PFSK-1 (cell line): ENCODE results near the gene SALL2.

Experiments used
- FOXP2 ChIP-seq: optimal IDR thresholded peaks from 2 replicates; pipeline ENCODE3; 2011; ENCODE audit warnings: borderline replicate concordance, control low read depth, inconsistent platforms; ENCODE audit not compliant: insufficient read depth; ENCODE audit errors: extremely low read length, extremely low read depth
- POLR2AphosphoS5 ChIP-seq: IDR thresholded peaks from 2 replicates; pipeline ENCODE4 v1.6.1; 2012; ENCODE audit warnings: low read depth, mild to moderate bottlenecking, control low read depth, low read length, moderate library complexity
- SIN3A ChIP-seq: IDR thresholded peaks from 2 replicates; pipeline ENCODE4 v1.6.1; 2012; ENCODE audit warnings: mild to moderate bottlenecking, low read length, moderate library complexity, borderline replicate concordance; ENCODE audit not compliant: insufficient read depth
- TAF1 ChIP-seq: IDR thresholded peaks from 2 replicates; pipeline ENCODE4 v1.6.1; 2012; ENCODE audit warnings: low read length, control low read depth, borderline replicate concordance; ENCODE audit not compliant: insufficient read depth
- TF ChIP-seq, protein P1 (sequence below), 2 experiments: IDR thresholded peaks; 2 replicates each; pipeline versions ENCODE4 v1.6.1 to v1.8.0; 2011 to 2012; ENCODE audit warnings: low read depth in 2 of 2, low read length in 2 of 2, control low read depth in 1 of 2, inconsistent platforms in 1 of 2, mild to moderate bottlenecking in 1 of 2, moderate library complexity in 1 of 2; ENCODE audit not compliant: insufficient read depth in 1 of 2

The SALL2 gene

DNA sequence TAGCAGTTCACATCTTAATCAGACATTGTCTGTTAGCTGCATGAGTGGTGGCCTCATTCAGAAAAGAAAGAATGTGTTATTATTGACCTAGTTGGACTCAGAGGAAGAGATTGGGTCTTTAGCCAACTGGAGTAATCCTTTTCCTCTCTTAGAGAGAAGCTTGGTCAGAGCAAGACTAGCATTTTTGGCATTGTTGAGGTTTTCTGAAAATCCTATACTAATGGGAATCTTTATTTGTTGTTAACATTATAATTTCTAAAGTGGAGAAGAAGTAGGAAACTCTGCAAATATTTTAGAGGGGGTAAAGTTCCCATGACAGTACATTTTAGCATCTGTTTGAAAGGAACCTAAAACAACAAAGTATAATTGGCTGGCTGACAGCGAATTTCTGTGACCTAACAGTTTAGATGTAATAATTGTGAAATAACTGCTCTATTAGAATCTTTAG lies 39.5 kb downstream of the SALL2 start:
- TF ChIP-seq, protein P1, sequence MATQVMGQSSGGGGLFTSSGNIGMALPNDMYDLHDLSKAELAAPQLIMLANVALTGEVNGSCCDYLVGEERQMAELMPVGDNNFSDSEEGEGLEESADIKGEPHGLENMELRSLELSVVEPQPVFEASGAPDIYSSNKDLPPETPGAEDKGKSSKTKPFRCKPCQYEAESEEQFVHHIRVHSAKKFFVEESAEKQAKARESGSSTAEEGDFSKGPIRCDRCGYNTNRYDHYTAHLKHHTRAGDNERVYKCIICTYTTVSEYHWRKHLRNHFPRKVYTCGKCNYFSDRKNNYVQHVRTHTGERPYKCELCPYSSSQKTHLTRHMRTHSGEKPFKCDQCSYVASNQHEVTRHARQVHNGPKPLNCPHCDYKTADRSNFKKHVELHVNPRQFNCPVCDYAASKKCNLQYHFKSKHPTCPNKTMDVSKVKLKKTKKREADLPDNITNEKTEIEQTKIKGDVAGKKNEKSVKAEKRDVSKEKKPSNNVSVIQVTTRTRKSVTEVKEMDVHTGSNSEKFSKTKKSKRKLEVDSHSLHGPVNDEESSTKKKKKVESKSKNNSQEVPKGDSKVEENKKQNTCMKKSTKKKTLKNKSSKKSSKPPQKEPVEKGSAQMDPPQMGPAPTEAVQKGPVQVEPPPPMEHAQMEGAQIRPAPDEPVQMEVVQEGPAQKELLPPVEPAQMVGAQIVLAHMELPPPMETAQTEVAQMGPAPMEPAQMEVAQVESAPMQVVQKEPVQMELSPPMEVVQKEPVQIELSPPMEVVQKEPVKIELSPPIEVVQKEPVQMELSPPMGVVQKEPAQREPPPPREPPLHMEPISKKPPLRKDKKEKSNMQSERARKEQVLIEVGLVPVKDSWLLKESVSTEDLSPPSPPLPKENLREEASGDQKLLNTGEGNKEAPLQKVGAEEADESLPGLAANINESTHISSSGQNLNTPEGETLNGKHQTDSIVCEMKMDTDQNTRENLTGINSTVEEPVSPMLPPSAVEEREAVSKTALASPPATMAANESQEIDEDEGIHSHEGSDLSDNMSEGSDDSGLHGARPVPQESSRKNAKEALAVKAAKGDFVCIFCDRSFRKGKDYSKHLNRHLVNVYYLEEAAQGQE (IDR thresholded peaks at IDR 0.05; ENCODE audit: insufficient read depth in 1 of 2, low read depth in 2 of 2, low read length in 2 of 2): no peak
- TF ChIP-seq POLR2AphosphoS5 (no peak), SIN3A (no peak), FOXP2 (no peak), TAF1 (no peak)

DNA sequence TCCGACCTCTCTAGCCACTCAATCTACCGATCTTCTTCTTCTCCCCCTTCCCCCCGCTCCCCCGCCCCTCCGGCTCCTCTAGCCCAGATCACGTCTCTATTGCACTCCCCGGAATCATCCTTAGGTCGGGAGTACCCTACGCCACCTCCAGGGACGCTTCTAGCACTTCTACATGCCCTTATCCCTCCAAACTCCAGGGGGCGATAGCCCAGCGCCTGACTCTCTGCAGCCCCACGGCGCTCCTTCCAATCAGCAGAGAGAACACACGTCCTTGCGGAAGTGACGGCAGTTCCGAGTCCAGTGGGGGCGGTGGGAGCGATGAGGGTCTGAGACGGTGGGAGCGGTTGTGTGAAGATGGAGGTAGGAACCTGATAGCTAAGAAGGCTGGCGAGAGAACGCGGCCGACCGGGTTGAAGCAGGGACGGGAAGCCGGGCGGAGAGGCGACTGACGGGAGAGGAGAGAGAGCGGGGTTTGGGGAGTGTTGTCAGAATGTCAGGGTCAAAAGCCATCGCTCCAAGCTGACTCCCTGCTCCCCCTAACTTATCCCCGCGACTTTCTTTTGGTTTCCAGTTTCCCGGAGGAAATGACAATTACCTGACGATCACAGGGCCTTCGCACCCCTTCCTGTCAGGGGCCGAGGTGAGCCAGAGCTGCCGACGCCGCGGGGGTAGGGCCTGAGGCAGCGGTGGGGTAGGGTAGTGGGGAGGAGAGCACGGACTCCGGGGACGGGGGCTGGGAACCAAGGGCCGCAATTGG lies 49.0 kb downstream of the SALL2 start, which contains the start of the genes RAB2B and TOX4:
RAB2B (minus strand) TSS at position 35 of the 757 bp plus-strand sequence. CDS start 87 bp downstream, outside the sequence.
TOX4 (plus strand) TSS at position 271 of the 757 bp plus-strand sequence; CDS start at position 355, 84 bp downstream.
- TF ChIP-seq POLR2AphosphoS5 (peak; percentile 71), SIN3A (no peak)

DNA sequence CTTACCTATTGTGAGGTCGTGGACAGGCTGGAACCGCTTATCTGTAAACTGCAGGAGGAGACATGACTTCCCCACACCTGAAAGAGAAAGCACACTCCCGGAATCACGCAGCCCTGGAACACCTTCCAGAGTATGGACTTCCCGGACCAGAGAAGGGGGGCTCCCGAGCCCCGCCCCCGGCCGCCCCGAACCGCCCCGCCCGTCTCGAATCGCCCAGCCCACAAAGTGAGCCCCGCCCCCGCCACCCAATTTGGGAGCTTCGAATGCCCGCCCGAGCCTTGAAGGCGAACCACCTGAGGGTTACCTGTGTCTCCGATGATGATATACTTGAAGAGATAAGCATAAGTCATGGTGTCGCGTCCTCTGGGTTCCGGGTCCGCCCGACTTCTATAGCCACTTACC lies 49.6 kb downstream of the SALL2 start:
- TF ChIP-seq, protein P1 (IDR thresholded peaks at IDR 0.05; ENCODE audit: insufficient read depth in 1 of 2, low read depth in 2 of 2, low read length in 2 of 2): no peak
- TF ChIP-seq POLR2AphosphoS5 (no peak), FOXP2 (no peak), TAF1 (0 out of 2 replicates have a peak, but pooled peaks have one; percentile 10), SIN3A (no peak)

DNA sequence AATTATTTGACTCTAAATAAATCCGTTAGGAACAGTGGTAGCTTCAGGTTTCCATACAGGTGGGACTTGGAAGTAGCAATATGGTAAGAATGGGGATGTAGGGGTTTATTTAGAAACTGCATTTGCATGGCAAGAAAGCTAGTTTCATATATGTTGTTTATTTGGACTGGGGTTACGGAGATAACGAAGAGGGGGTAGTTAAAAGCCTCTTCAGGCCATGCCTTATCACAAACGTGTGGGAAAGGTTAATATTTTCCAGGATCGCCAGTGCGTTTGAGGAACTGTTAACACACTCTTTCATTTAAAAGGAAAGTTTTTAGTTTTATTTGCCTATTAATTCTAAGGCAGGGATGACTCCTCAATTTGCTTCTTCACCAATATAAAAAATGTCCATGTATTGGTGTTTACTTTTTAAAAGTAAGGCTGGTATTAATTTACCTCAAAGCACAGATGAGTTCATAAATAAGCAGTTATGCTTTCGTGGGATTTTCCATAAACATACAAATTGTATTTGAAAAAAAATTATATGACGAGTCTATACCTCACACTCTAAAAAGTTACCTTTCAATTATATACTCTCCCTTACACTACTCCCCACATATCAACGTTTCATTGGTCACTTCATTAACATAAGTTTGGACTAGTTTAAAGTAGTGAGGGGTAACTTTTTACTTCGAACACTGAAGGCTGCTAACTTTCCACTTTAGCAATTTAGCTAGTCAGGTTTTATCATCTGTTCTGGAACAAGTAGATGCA lies 50.2 kb downstream of the SALL2 start:
- no peak for TF ChIP-seq SIN3A
- TF ChIP-seq POLR2AphosphoS5: no peak
- no peak for TF ChIP-seq TAF1
- TF ChIP-seq, protein P1 (IDR thresholded peaks at IDR 0.05; ENCODE audit: insufficient read depth in 1 of 2, low read depth in 2 of 2, low read length in 2 of 2): no peak
- TF ChIP-seq FOXP2: no peak
